ENCODE results near the gene TSPAN1. TPM values are rescaled to one million over a fixed set of nuclear protein-coding genes. Genes with fewer than 3 reads are reported as not detected.

Gene TSPAN1
- total RNA-seq, 1 experiment from 2014 or later, result 41.7 TPM

DNA sequence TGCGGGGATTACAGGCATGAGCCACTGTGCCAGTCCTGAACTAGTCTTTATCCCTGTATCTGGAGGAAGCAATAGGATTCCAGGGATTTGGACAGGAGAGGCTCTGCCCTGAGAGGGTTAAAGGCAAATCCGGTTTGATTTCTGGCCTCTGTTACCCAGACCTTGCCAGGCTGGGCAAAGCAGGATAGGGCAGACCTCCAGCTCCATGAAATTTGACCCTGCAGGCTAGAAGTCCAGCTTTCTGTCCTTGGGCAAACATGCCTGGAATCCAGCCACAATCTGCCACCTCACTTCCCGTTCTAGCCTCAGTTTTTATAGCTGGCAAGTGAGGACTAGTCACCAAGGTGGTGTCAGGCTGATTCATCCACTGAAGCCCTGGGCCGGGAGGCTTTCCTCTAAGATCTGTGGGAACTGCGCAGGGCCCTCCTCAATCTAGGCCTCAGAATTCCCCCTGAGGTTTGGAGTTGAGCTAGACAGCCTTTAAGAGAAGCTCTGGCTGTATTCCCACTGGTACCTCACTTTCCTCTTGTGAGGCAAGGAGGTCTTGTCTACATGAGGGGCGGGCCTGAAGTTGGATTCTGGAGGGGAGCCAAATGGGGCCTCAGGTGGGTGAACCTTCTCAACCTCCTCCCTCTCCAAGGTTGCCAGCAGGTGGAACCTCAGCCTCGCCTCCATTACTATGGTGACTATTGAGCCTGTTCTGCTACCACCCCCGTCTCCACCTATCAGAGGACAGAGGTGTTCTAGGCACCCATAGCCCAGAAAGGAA is 8.4 kb downstream of the TSPAN1 start:
- no TSS peak for BruUV-seq (replicated peaks)
- intact Hi-C loops (cut with micrococcal nuclease), result loop anchor here (1.0 to 5.0 kb wide), 2 partner anchors 15 to 164 kb away; partner anchors contain the start of gene POMGNT1
- Mint-ChIP-seq H3K27ac (ENCODE audit: low read depth, unreplicated experiment) (peak overlapping the region; percentile 93), H3K9me3 (ENCODE audit: unreplicated experiment) (no peaks in the 10 kb centered on the region), H3K4me3 (ENCODE audit: unreplicated experiment) (peak overlapping the region; percentile 49), H3K27me3 (ENCODE audit: insufficient read depth, unreplicated experiment) (no peaks in the 10 kb centered on the region), H3K36me3 (ENCODE audit: insufficient read depth, unreplicated experiment) (peaks cover 26% of the 10 kb centered on the region), H3K4me1 (ENCODE audit: insufficient read depth, unreplicated experiment) (peaks cover 23% of the 10 kb centered on the region)
- TF ChIP-seq CTCF (IDR thresholded peaks at IDR 0.05; ENCODE audit: unreplicated experiment), result no peak
- ChIA-PET POLR2A (interaction anchor here (0.5 to 6.6 kb wide), 30 partner anchors 9 to 1378 kb away, joined by 3 to 125 read pairs (median 5); partner anchors contain the start of genes LRRC41, LURAP1, MUTYH and PIK3R3), CTCF (interaction anchor here (0.6 to 11.5 kb wide), 12 partner anchors 9 to 164 kb away, joined by 3 to 266 read pairs (median 6); partner anchors contain the start of genes LURAP1 and TSPAN1)
- peak; percentile 100 for DNase-seq (ENCODE audit: unreplicated experiment)

DNA sequence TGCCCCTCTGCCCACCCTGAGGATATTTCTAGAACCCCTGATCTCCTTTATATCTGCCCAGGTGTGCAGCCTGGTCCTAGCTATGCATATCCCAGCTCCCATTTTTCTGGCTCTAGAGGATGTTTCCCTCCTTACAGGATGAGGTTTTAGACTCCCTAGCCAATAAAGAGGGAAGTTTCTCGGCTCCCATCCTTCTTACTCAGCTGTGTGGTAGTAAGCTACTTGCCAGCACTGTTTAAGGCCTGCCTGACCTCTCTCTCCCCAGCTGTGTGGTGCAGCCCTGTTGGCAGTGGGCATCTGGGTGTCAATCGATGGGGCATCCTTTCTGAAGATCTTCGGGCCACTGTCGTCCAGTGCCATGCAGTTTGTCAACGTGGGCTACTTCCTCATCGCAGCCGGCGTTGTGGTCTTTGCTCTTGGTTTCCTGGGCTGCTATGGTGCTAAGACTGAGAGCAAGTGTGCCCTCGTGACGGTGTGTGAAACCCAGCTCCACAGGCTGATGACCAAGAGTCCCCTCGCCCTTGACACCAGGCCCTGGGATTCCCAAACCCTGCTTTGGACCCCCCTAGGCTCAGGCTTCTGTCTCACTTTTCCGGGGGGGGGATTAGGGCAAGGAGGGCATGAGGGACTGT is 9.2 kb downstream of the TSPAN1 start:
- Mint-ChIP-seq H3K4me1 (ENCODE audit: insufficient read depth, unreplicated experiment) (peaks cover 30% of the 10 kb centered on the region), H3K9me3 (ENCODE audit: unreplicated experiment) (no peaks in the 10 kb centered on the region), H3K27ac (ENCODE audit: low read depth, unreplicated experiment) (peak overlapping the region; percentile 93), H3K36me3 (ENCODE audit: insufficient read depth, unreplicated experiment) (peaks cover 31% of the 10 kb centered on the region), H3K27me3 (ENCODE audit: insufficient read depth, unreplicated experiment) (no peaks in the 10 kb centered on the region), H3K4me3 (ENCODE audit: unreplicated experiment) (peak overlapping the region; percentile 49)
- ChIA-PET POLR2A (interaction anchor here (0.5 to 6.6 kb wide), 23 partner anchors 9 to 1379 kb away, joined by 3 to 125 read pairs (median 6); partner anchors contain the start of genes LRRC41, LURAP1, MUTYH and PIK3R3), CTCF (interaction anchor here (0.9 to 11.5 kb wide), 9 partner anchors 10 to 163 kb away, joined by 4 to 266 read pairs (median 7); partner anchors contain the start of genes LURAP1 and TSPAN1)
- BruUV-seq (replicated peaks), result no TSS peak
- no peak for DNase-seq (ENCODE audit: unreplicated experiment)
- no peak for TF ChIP-seq CTCF (IDR thresholded peaks at IDR 0.05; ENCODE audit: unreplicated experiment)
- intact Hi-C loops (cut with micrococcal nuclease), result loop anchor here (1.0 to 5.0 kb wide), 2 partner anchors 14 to 163 kb away; partner anchors contain the start of gene POMGNT1

DNA sequence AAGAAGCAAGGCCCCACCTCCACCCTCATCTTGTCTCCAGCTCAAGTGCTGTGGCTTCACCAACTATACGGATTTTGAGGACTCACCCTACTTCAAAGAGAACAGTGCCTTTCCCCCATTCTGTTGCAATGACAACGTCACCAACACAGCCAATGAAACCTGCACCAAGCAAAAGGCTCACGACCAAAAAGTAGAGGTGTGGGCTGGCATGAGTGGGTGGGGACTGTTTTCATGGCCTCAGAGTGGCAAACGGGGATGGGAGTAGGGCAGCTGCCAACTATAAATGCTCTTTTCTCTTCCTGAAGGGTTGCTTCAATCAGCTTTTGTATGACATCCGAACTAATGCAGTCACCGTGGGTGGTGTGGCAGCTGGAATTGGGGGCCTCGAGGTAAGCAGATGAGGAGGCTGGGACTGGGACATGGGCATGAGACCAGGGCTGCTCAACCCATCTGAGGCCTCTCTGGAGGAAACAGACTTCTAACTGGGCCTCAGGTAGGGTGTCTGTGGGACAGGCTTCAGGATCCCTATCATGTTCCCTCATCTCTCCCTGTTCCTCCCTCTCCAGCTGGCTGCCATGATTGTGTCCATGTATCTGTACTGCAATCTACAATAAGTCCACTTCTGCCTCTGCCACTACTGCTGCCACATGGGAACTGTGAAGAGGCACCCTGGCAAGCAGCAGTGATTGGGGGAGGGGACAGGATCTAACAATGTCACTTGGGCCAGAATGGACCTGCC is 10.2 kb downstream of the TSPAN1 start:
- H3K36me3 Mint-ChIP-seq (ENCODE audit: insufficient read depth, unreplicated experiment), result peaks cover 37% of the 10 kb centered on the region
- peaks cover 38% of the 10 kb centered on the region for H3K4me1 Mint-ChIP-seq (ENCODE audit: insufficient read depth, unreplicated experiment)
- peak overlapping the region; percentile 93 for H3K27ac Mint-ChIP-seq (ENCODE audit: low read depth, unreplicated experiment)
- H3K9me3 Mint-ChIP-seq (ENCODE audit: unreplicated experiment), result no peaks in the 10 kb centered on the region
- intact Hi-C loops (cut with micrococcal nuclease), result loop anchor here (5.0 kb wide), 1 partner anchor 162 kb away; no protein-coding TSS in a partner anchor
- no peak for DNase-seq (ENCODE audit: unreplicated experiment)
- TSS peak; percentile 50 for BruUV-seq (replicated peaks)
- TF ChIP-seq CTCF (IDR thresholded peaks at IDR 0.05; ENCODE audit: unreplicated experiment), result no peak
- ChIA-PET POLR2A (interaction anchor here (0.8 to 6.6 kb wide), 4 partner anchors 11 to 60 kb away, joined by 3 to 125 read pairs (median 30); partner anchors contain the start of gene POMGNT1), CTCF (interaction anchor here (0.9 to 11.5 kb wide), 3 partner anchors 36 to 147 kb away, joined by 4 to 266 read pairs (median 202); no protein-coding TSS in a partner anchor)
- H3K4me3 Mint-ChIP-seq (ENCODE audit: unreplicated experiment), result no peak overlapping the region
- H3K27me3 Mint-ChIP-seq (ENCODE audit: insufficient read depth, unreplicated experiment), result no peaks in the 10 kb centered on the region
